Skin of body (tissue), 2 donors: Measurements from ENCODE around the gene LRRTM4. TPM values are rescaled to one million over a fixed set of nuclear protein-coding genes. Genes with fewer than 3 reads are reported as not detected.

Source experiments
- DNase-seq: peaks from one replicate; lab custom pipeline; 2025; lab: John Stamatoyannopoulos, UW
- total RNA-seq: library from RNA; depleted of rRNA; stranded (reverse); fragments of >200 nt; gene quantifications from one replicate; pipeline ENCODE4 v1.2.3, GENCODE V29; 2014

The LRRTM4 gene
- total RNA-seq, 1 donor from 2014 or later: 0.89 TPM

GRCh38 chr2:76998704-76999103 is 523.5 kb downstream of the LRRTM4 start:
- DNase-seq: peak; percentile 70

GRCh38 chr2:76998152-76998551 is 524.0 kb downstream of the LRRTM4 start:
- DNase-seq: peak; percentile 23

- DNase-seq: no peak
Measured at GRCh38 chr2:76997296-76997695, 524.9 kb downstream of the LRRTM4 start.

- DNase-seq: no peak
Measured at GRCh38 chr2:76985387-76986136, 536.6 kb downstream of the LRRTM4 start.

- no peak for DNase-seq
Measured at GRCh38 chr2:76984359-76984758, 537.8 kb downstream of the LRRTM4 start.

- no peak for DNase-seq
Measured at GRCh38 chr2:76980067-76980787, 541.9 kb downstream of the LRRTM4 start.

GRCh38 chr2:76977846-76978727 is 544.1 kb downstream of the LRRTM4 start:
- DNase-seq: no peak

GRCh38 chr2:76975752-76976151 is 546.4 kb downstream of the LRRTM4 start:
- DNase-seq: no peak

- DNase-seq: no peak
Measured at GRCh38 chr2:76973610-76974009, 548.6 kb downstream of the LRRTM4 start.

GRCh38 chr2:76965772-76966171 is 556.4 kb downstream of the LRRTM4 start:
- no peak for DNase-seq

- DNase-seq: no peak
Measured at GRCh38 chr2:76958749-76959148, 563.4 kb downstream of the LRRTM4 start.

GRCh38 chr2:76953733-76954347 is 568.3 kb downstream of the LRRTM4 start:
- DNase-seq: peak; percentile 25

- no peak for DNase-seq
Measured at GRCh38 chr2:76946631-76947145, 575.5 kb downstream of the LRRTM4 start.

- DNase-seq: no peak
Measured at GRCh38 chr2:76940559-76940958, 581.6 kb downstream of the LRRTM4 start.

- no peak for DNase-seq
Measured at GRCh38 chr2:76938153-76938552, 584.0 kb downstream of the LRRTM4 start.

- no peak for DNase-seq
Measured at GRCh38 chr2:76932550-76932949, 589.6 kb downstream of the LRRTM4 start.

- no peak for DNase-seq
Measured at GRCh38 chr2:76930056-76930744, 592.0 kb downstream of the LRRTM4 start.

GRCh38 chr2:76928026-76928425 is 594.1 kb downstream of the LRRTM4 start:
- no peak for DNase-seq

GRCh38 chr2:76921006-76921405 is 601.2 kb downstream of the LRRTM4 start:
- DNase-seq: no peak

- DNase-seq: no peak
Measured at GRCh38 chr2:76895469-76895868, 626.7 kb downstream of the LRRTM4 start.

- DNase-seq: no peak
Measured at GRCh38 chr2:76870581-76870980, 651.6 kb downstream of the LRRTM4 start.
